ENCODE results near the gene TRIP6.
A peak's percentile ranks its signal among the peaks of the same experiment; 100 is the strongest.

TRIP6 gene

DNA sequence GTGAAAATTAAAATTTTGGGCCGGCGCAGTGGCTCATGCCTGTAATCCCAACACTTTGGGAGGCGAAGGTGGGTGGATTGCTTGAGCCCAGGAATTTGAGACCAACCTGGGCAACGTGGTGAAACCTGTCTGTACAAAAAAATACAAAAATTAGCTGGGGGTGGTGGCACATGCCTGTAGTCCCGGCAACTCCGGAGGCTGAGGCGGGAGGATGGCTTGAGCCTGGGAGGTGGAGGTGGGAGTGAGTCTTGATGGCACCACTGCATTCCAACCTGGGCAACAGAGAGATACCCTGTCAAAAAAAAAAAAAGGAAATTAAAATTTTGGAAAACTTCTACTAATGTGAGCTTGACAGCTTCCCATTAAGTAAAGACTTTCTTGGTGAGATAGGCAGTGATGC, 10.8 kb downstream of the TRIP6 start:
- TF ChIP-seq, protein P1, sequence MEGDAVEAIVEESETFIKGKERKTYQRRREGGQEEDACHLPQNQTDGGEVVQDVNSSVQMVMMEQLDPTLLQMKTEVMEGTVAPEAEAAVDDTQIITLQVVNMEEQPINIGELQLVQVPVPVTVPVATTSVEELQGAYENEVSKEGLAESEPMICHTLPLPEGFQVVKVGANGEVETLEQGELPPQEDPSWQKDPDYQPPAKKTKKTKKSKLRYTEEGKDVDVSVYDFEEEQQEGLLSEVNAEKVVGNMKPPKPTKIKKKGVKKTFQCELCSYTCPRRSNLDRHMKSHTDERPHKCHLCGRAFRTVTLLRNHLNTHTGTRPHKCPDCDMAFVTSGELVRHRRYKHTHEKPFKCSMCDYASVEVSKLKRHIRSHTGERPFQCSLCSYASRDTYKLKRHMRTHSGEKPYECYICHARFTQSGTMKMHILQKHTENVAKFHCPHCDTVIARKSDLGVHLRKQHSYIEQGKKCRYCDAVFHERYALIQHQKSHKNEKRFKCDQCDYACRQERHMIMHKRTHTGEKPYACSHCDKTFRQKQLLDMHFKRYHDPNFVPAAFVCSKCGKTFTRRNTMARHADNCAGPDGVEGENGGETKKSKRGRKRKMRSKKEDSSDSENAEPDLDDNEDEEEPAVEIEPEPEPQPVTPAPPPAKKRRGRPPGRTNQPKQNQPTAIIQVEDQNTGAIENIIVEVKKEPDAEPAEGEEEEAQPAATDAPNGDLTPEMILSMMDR (conservative IDR thresholded peaks at IDR 0.05) = no peak
- H3K27ac ChIP-seq = peak overlapping the region; percentile 7; the same call in 1 of the 2 replicates

DNA sequence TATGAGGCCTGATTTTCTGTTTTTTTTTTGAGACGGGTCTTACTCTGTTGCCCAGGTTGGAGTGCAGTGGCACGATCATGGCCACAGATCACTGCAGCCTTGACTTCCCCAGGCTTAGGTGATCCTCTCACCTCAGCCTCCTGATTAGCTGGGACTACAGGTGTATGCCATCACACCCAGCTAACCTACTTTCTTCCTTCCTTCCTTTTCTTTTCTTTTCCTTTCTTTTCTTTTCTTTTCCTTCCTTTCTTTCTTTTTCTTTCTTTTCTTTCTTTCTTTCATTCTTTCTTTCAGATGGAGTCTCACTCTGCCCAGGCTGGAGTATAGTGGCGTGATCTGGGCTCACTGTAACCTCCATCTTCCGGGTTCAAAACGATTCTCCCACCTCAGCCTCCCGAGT, 11.5 kb downstream of the TRIP6 start:
- TF ChIP-seq, protein P1 (conservative IDR thresholded peaks at IDR 0.05) = no peak

DNA sequence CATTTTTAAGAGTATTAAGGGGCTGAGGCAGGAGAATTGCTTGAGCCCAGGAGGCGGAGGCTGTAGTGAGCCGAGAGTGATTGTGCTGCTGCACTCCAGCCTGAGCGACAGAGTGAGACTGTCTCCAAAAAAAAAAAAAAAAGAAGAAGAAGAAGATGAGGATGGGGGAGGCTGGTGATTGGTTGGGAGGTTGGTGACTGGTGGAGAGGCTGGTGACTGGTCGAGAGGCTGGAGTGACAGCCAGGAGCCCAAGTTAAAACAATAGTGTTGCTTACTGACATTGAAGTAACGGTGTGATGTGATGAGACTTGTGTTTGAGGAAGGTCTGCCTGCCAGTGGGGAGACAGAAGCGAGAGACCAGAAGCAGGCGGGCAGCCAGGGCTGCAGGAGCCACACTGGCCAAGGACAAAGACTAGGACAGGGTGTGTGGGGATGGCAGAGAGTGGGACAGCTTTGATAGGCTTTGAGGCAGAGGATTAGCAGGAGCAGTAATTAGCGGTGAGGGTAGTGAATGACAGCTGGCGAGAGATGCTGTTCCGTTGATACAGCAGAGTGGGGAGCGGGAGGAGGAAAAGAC, 12.6 kb downstream of the TRIP6 start:
- H3K27ac ChIP-seq = no peak overlapping the region; the same call in 1 of the 2 replicates
- TF ChIP-seq, protein P1 (conservative IDR thresholded peaks at IDR 0.05) = no peak

More for the DNA sequence above, 11.5 kb downstream of the TRIP6 start:
- H3K27ac ChIP-seq = peak overlapping the region; percentile 7; the same call in 1 of the 2 replicates

DNA sequence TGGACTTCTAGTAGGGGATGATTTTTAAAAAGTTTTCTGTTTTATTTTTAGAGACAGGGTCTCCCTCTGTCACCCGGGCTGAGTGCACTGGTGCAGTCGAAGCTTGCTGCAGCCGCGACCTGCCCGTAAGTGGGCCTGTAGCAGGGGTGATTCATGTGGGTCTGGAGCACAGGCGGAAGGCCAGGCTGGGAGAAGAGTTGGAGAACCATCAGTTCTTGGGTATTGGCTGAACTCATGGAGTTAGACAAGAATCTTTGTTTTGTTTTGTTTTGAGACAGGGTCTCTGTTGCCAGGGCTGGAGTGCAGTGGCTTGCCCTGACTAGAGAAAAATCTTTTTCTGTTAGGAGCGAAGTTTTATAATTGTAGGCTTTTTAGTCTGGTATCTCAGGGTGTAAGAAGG, 13.5 kb downstream of the TRIP6 start:
- TF ChIP-seq, protein P1 (conservative IDR thresholded peaks at IDR 0.05) = no peak
- no peak overlapping the region for H3K27ac ChIP-seq

DNA sequence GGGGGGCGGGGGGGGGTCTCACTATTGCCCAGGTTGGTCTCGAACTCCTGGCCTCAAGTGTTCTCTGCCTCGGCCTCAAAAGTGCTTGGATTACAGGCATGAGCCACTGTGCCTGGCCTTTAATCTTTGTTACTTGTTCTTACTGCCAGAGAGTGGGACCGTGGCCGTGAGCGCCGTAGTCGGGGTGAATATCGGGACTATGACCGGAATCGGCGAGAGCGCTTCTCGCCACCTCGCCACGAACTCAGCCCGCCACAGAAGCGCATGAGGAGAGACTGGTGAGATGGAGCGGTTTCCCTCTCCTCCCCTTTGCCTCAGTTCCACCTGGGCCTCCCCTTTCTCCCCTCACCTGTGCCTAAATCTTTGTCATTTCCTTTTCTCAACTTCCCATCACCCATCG, 13.9 kb downstream of the TRIP6 start:
- no peak overlapping the region for H3K27ac ChIP-seq
- TF ChIP-seq, protein P1 (conservative IDR thresholded peaks at IDR 0.05) = no peak

DNA sequence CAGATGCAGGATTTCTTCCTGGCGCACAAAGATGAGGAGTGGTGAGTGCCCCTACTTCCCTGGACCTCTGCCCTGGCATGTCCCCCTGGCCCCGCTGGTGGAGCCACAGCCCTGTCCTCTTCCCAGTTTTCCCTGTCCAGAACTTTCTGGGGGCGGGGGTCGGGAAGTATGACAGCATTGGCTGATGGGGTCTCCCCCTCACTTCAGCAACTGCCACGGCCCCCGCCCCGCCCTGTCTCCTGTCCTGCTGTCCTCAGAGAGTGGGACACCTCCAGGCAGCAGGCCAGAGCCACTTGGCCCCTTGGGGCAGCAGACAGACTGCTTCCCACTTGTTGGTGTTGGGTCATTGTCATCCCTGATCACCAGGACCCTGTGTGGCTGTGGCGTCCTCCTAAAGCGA, 15.0 kb downstream of the TRIP6 start:
- H3K27ac ChIP-seq = no peak overlapping the region
- TF ChIP-seq, protein P1 (conservative IDR thresholded peaks at IDR 0.05) = no peak

DNA sequence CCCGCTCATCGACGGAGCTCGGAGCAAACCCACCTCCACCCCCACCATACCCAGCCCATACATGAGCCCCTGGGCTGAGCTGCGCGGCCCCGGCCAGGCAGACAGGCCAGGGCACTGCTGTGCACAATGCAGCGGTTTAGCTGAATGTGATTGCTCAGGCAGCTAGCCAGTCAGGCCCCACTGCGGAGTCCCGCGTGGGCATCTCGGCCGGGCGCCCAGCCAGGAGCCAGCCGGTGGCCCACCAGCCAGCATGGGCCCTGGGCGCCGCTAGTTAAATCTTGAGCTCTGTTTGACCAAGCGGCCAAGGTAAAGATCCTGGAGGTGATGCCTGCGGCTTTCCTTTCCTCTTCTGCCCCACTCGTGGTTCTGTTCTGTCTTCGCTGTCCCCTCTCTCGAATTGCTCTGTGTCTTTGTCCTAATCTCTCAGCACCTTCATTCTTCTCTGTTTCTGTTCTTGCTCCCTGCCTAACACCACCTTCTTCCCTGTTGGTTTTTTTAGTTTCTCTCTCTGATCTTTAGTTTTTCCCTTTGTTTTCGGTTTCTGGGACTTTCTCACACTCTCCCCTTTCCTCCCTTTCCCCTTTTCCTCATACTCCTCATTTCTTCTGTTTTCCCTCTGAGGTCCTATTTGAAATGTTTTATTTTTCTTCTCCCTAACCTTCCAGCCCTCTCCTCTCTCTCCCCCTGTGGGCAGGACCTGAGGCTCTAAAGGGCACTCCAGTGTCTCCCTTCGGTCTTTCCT, 15.8 kb downstream of the TRIP6 start:
- H3K27ac ChIP-seq = peak overlapping the region; percentile 6; the same call in 1 of the 2 replicates

More for the DNA sequence above, 15.8 kb downstream of the TRIP6 start:
- TF ChIP-seq, protein P1 (conservative IDR thresholded peaks at IDR 0.05) = no peak

Data from VCaP (cell line).